ENCODE results near the gene ZNF496. TPM values are rescaled to one million over a fixed set of nuclear protein-coding genes. Genes with fewer than 3 reads are reported as not detected.
A peak's percentile ranks its signal among the peaks of the same experiment; 100 is the strongest.

The ZNF496 gene
- total and polyA plus RNA-seq, 11 donors = 6.2 to 37.9 (median 15.0) TPM

GRCh38 chr1:247328311-247328710, 3.4 kb downstream of the ZNF496 start:
- Histone ChIP-seq H3K4me3 (no peak overlapping the region), H3K9me3 (no peaks in the 10 kb centered on the region), H3K27ac (no peak overlapping the region), H3K27me3 (no peaks in the 10 kb centered on the region), H3K4me1 (peaks cover 5 to 32% (median 22%) of the 10 kb centered on the region in 12 donors), H3K36me3 (peaks cover 0 to 65% (median 44%) of the 10 kb centered on the region in 9 donors)
- no peak for DNase-seq
- no peak for ATAC-seq
- TF ChIP-seq POLR2A (IDR thresholded peaks at IDR 0.05) (no peak), CTCF (IDR thresholded peaks at IDR 0.05) (no peak)
- intact Hi-C loops (cut with DNase I) = loop anchor here in 1 of 10 donors (10.0 kb wide), 1 partner anchor 114 kb away; no protein-coding TSS in a partner anchor
- 74 to 93% (median 80%) methylated on average over 2 to 5 of the region's 5 CpGs for WGBS, 4 donors

GRCh38 chr1:247326411-247327130, 5.1 kb downstream of the ZNF496 start:
- WGBS, 4 donors = 72 to 91% (median 84%) methylated on average over 8 of the region's 8 CpGs
- intact Hi-C loops (cut with DNase I) = loop anchor here in 1 of 10 donors (10.0 kb wide), 1 partner anchor 112 kb away; no protein-coding TSS in a partner anchor
- DNase-seq = no peak
- H3K9me3 ChIP-seq = no peaks in the 10 kb centered on the region
- H3K36me3 ChIP-seq = peaks cover 0 to 83% (median 61%) of the 10 kb centered on the region in 9 donors
- no peak overlapping the region for H3K27ac ChIP-seq
- no peak overlapping the region for H3K4me3 ChIP-seq
- no peak for ATAC-seq
- TF ChIP-seq CTCF (IDR thresholded peaks at IDR 0.05) (no peak), POLR2A (IDR thresholded peaks at IDR 0.05) (no peak)
- peaks cover 0 to 18% (median 13%) of the 10 kb centered on the region in 12 donors for H3K4me1 ChIP-seq
- H3K27me3 ChIP-seq = no peaks in the 10 kb centered on the region

- H3K27ac ChIP-seq = no peak overlapping the region
- ATAC-seq (peak in 2 of 4 donors; percentile 11 to 56), DNase-seq (no peak)
- TF ChIP-seq CTCF (IDR thresholded peaks at IDR 0.05) (no peak), POLR2A (IDR thresholded peaks at IDR 0.05) (no peak)
- no peaks in the 10 kb centered on the region for H3K27me3 ChIP-seq
- H3K36me3 ChIP-seq = peaks cover 0 to 98% (median 77%) of the 10 kb centered on the region in 9 donors
- 66 to 72% (median 67%) methylated on average over 2 of the region's 2 CpGs for WGBS, 4 donors
- no peaks in the 10 kb centered on the region for H3K9me3 ChIP-seq
- H3K4me1 ChIP-seq = peaks cover 0 to 7% (median 2%) of the 10 kb centered on the region in 12 donors
- intact Hi-C loops (cut with DNase I) = loop anchor here in 1 of 10 donors (10.0 kb wide), 1 partner anchor 110 kb away; no protein-coding TSS in a partner anchor
- no peak overlapping the region for H3K4me3 ChIP-seq
Measured at GRCh38 chr1:247324923-247325322, 6.7 kb downstream of the ZNF496 start.

- H3K36me3 ChIP-seq = peaks cover 0 to 98% (median 77%) of the 10 kb centered on the region in 9 donors
- WGBS, 4 donors = 89 to 96% (median 92%) methylated on average over 1 of the region's 1 CpG
Measured at GRCh38 chr1:247324204-247324787, 7.4 kb downstream of the ZNF496 start.

More at GRCh38 chr1:247324204-247324787, 7.4 kb downstream of the ZNF496 start:
- DNase-seq (no peak), ATAC-seq (no peak)
- no peak overlapping the region for H3K4me3 ChIP-seq
- peaks cover 0 to 6% (median 0%) of the 10 kb centered on the region in 12 donors for H3K4me1 ChIP-seq
- no peaks in the 10 kb centered on the region for H3K27me3 ChIP-seq
- intact Hi-C loops (cut with DNase I) = loop anchor here in 1 of 10 donors (10.0 kb wide), 1 partner anchor 109 kb away; no protein-coding TSS in a partner anchor
- TF ChIP-seq POLR2A (IDR thresholded peaks at IDR 0.05) = no peak
- no peak for TF ChIP-seq CTCF (IDR thresholded peaks at IDR 0.05)
- H3K27ac ChIP-seq = no peak overlapping the region
- H3K9me3 ChIP-seq = no peaks in the 10 kb centered on the region
